DMS153 treated with DMSO at 0.1 percent for 48 hours (cell line): ENCODE data around the gene C6orf47.
A peak's percentile ranks its signal among the peaks of the same experiment; 100 is the strongest.

Source experiments
- DNase-seq: peaks from one replicate; lab custom pipeline; 2025; ENCODE audit not compliant: unreplicated experiment; lab: John Stamatoyannopoulos, UW

Gene C6orf47

GRCh38 chr6:31661262-31662123 is 915 bp upstream of the C6orf47 start:
- DNase-seq: no peak

GRCh38 chr6:31659649-31660380 is 763 bp downstream of the C6orf47 start:
- DNase-seq: no peak

GRCh38 chr6:31658983-31659648 is 1.5 kb downstream of the C6orf47 start:
- DNase-seq: no peak

GRCh38 chr6:31658158-31658688 is 2.4 kb downstream of the C6orf47 start:
- DNase-seq: no peak

GRCh38 chr6:31657406-31658157 is 3.0 kb downstream of the C6orf47 start:
- no peak for DNase-seq

- no peak for DNase-seq
Observed at GRCh38 chr6:31655349-31656237, 5.0 kb downstream of the C6orf47 start, which contains the start of gene APOM. Gene APOM, plus strand, starts transcription at chr6:31655894. Its CDS starts 73 bp downstream, at chr6:31655967.

GRCh38 chr6:31654574-31655348 is 5.8 kb downstream of the C6orf47 start:
- no peak for DNase-seq

GRCh38 chr6:31652925-31653724 is 7.5 kb downstream of the C6orf47 start:
- no peak for DNase-seq

- peak; percentile 16 for DNase-seq
Observed at GRCh38 chr6:31651602-31652191, 8.9 kb downstream of the C6orf47 start.

- no peak for DNase-seq
Observed at GRCh38 chr6:31645325-31645724, 15.3 kb downstream of the C6orf47 start.

- no peak for DNase-seq
Observed at GRCh38 chr6:31643818-31644454, 16.6 kb downstream of the C6orf47 start.

- DNase-seq: no peak
Observed at GRCh38 chr6:31642798-31643570, 17.6 kb downstream of the C6orf47 start.

- no peak for DNase-seq
Observed at GRCh38 chr6:31641370-31641769, 19.2 kb downstream of the C6orf47 start.

- no peak for DNase-seq
Observed at GRCh38 chr6:31640612-31641011, 20.0 kb downstream of the C6orf47 start.

GRCh38 chr6:31639449-31639861 is 21.1 kb downstream of the C6orf47 start:
- DNase-seq: no peak

GRCh38 chr6:31639043-31639442 is 21.5 kb downstream of the C6orf47 start:
- DNase-seq: no peak
